ENCODE results near the gene SNX18.

Gene SNX18

DNA sequence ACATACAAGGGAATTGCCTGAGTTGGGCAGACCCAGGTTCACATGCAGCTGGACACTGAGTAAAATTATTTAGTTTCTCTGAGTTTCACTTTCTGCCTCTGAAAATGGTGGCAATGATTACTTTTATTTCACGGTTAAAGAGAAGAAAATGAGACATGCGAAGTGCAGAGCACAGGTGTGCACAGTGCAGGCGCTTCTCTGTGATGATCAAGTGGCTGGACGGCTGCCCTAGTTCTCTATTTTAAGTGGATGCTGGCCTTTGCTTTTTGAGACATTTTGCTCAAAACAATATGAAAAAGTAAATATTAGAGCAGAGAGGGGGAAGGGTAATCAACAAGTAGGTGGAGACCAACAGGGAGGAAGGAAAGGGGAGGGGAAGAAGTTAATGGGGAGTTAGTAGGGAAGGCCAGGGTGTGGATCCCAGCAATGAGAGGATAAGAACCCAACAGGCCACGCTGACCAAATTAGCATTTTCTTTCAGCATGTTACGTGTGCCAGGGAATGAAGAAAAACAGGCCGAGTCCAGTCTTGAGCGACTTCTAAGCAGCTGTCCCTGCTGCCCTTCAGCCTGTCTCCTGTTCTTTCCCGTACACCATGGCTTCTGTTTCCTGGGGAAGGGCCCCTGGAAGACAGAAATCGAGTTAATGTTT is 16.1 kb downstream of the SNX18 start:
- TF ChIP-seq TEAD4 (IDR thresholded peaks at IDR 0.05), result no peak
- no peak for TF ChIP-seq FOXM1 (IDR thresholded peaks at IDR 0.05; ENCODE audit: borderline replicate concordance, low read depth)
- TF ChIP-seq RAD21 (IDR thresholded peaks at IDR 0.05; ENCODE audit: low read depth), result no peak
- TF ChIP-seq CREB1 (IDR thresholded peaks at IDR 0.05; ENCODE audit: low read depth), result no peak
- no peak for TF ChIP-seq ZBTB7A (IDR thresholded peaks at IDR 0.05; ENCODE audit: low read depth)
- TF ChIP-seq YY1 (IDR thresholded peaks at IDR 0.05; ENCODE audit: low read depth), result no peak
- no peak for TF ChIP-seq EGR1 (IDR thresholded peaks at IDR 0.05)
- TF ChIP-seq, protein P1, sequence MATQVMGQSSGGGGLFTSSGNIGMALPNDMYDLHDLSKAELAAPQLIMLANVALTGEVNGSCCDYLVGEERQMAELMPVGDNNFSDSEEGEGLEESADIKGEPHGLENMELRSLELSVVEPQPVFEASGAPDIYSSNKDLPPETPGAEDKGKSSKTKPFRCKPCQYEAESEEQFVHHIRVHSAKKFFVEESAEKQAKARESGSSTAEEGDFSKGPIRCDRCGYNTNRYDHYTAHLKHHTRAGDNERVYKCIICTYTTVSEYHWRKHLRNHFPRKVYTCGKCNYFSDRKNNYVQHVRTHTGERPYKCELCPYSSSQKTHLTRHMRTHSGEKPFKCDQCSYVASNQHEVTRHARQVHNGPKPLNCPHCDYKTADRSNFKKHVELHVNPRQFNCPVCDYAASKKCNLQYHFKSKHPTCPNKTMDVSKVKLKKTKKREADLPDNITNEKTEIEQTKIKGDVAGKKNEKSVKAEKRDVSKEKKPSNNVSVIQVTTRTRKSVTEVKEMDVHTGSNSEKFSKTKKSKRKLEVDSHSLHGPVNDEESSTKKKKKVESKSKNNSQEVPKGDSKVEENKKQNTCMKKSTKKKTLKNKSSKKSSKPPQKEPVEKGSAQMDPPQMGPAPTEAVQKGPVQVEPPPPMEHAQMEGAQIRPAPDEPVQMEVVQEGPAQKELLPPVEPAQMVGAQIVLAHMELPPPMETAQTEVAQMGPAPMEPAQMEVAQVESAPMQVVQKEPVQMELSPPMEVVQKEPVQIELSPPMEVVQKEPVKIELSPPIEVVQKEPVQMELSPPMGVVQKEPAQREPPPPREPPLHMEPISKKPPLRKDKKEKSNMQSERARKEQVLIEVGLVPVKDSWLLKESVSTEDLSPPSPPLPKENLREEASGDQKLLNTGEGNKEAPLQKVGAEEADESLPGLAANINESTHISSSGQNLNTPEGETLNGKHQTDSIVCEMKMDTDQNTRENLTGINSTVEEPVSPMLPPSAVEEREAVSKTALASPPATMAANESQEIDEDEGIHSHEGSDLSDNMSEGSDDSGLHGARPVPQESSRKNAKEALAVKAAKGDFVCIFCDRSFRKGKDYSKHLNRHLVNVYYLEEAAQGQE (IDR thresholded peaks at IDR 0.05; ENCODE audit: low read depth), result no peak
- TF ChIP-seq, protein P2, sequence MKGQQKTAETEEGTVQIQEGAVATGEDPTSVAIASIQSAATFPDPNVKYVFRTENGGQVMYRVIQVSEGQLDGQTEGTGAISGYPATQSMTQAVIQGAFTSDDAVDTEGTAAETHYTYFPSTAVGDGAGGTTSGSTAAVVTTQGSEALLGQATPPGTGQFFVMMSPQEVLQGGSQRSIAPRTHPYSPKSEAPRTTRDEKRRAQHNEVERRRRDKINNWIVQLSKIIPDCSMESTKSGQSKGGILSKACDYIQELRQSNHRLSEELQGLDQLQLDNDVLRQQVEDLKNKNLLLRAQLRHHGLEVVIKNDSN (IDR thresholded peaks at IDR 0.05), result no peak

DNA sequence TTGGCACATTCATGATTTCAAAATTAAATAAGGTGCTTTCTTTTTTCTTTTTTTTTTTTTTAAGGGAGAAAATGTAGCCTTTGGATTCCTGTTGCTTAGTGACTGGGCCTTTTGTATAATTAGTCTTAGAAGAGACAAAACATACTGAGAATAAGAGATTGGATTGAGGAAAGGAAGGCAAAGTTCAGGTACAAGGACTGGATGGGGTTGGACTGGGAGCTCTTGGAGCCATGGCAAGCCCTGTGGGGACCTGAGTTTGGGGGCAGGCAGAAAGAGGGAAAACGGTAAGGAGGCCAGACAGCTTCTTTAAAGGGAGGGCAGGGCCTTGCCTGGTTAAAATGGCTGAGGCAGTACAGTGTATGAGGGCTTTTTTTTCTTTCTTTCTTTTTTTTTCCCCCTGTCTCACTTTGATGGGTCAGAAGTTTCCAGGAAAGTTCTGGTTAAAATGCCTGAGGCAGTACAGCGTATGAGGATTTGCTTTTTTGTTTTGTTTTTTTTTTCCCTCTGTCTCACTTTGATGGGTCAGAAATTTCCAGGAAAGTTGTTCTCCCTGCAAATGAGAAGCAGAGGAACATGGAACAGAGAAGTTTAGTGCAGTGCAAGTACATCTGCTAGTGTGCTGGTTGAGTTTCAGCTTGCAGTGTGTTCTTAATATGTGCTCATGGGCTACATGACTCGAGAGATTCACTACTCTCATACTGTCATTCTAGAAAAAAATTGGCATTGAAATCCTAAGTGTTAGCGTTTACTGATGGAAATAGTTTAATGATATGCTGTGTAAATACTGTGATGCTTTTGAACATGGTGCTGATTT is 16.8 kb downstream of the SNX18 start:
- TF ChIP-seq, protein P3, sequence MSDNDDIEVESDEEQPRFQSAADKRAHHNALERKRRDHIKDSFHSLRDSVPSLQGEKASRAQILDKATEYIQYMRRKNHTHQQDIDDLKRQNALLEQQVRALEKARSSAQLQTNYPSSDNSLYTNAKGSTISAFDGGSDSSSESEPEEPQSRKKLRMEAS (IDR thresholded peaks at IDR 0.05), result no peak
- TF ChIP-seq TEAD4 (IDR thresholded peaks at IDR 0.05), result no peak
- no peak for TF ChIP-seq CREB1 (IDR thresholded peaks at IDR 0.05; ENCODE audit: low read depth)
- TF ChIP-seq TAF1 (IDR thresholded peaks at IDR 0.05; ENCODE audit: low read depth), result no peak
- TF ChIP-seq, protein P2 (IDR thresholded peaks at IDR 0.05), result no peak
- TF ChIP-seq FOXM1 (IDR thresholded peaks at IDR 0.05; ENCODE audit: borderline replicate concordance, low read depth), result no peak
- no peak for TF ChIP-seq TCF12 (IDR thresholded peaks at IDR 0.05; ENCODE audit: low read depth)
- no peak for TF ChIP-seq YY1 (IDR thresholded peaks at IDR 0.05; ENCODE audit: low read depth)
- TF ChIP-seq EGR1 (IDR thresholded peaks at IDR 0.05), result no peak
- no peak for TF ChIP-seq ZBTB7A (IDR thresholded peaks at IDR 0.05; ENCODE audit: low read depth)
- TF ChIP-seq EP300 (IDR thresholded peaks at IDR 0.05; ENCODE audit: borderline replicate concordance), result no peak
- no peak for TF ChIP-seq CEBPB (IDR thresholded peaks at IDR 0.05)
- TF ChIP-seq, protein P1 (IDR thresholded peaks at IDR 0.05; ENCODE audit: low read depth), result no peak
- no peak for TF ChIP-seq RAD21 (IDR thresholded peaks at IDR 0.05; ENCODE audit: low read depth)
- no peak for TF ChIP-seq NFIC (IDR thresholded peaks at IDR 0.05)

DNA sequence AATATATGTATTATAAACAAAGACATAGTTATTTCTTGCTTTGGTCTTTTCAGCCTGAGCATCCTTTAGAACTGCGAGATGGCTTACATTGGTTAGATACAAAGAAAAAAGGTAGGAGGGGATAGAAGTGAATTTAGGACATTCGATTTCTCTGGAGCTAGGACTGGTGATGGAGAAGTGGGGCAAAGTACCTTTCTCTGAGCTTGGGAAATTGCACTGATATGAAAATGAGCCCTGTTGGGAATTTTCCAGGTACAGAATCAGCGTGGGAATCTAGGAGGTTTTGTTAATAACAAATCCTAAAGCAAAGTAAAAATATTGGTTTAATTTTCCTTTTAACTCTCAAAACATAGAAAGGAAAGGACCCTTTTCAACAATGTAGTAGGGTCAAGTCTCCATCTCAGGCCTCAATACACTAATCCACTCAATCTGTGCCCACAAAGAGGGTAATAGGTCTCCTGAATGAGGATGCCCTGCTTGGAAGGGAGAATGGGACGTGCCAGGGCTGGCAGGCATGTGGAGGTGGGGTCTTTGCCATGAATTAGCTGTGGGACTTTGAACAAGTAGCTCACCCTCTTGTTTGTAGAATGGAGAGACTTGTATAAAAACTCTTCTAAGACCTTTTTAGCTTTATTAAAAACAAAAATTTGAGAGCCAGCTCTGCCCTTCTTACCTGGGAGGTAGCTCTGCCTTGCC is 17.7 kb downstream of the SNX18 start:
- TF ChIP-seq CEBPB (IDR thresholded peaks at IDR 0.05), result no peak
- no peak for TF ChIP-seq FOXM1 (IDR thresholded peaks at IDR 0.05; ENCODE audit: borderline replicate concordance, low read depth)
- no peak for TF ChIP-seq NFIC (IDR thresholded peaks at IDR 0.05)

DNA sequence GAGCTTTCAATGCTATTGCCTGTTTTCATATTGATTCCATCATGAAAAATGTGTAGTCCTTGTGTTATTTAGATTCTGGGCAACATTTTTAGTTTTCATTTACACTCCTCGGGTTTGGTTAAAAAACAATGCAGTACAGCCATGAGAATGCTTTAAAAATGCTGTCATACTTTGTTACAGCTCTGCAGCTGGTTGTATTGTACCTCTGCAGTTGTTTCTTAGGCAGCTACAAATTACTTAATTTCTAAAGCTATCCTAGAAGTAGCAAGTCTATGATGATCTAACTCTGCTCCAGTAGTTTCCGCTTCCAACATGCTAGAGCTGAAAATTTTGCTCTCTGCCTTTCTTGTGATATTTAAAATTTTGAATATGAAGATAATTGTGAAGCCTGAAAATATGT is 20.2 kb downstream of the SNX18 start:
- no peak for TF ChIP-seq NFIC (IDR thresholded peaks at IDR 0.05)
- TF ChIP-seq TCF12 (IDR thresholded peaks at IDR 0.05; ENCODE audit: low read depth), result no peak
- TF ChIP-seq TEAD4 (IDR thresholded peaks at IDR 0.05), result no peak
- no peak for TF ChIP-seq EP300 (IDR thresholded peaks at IDR 0.05; ENCODE audit: borderline replicate concordance)
- TF ChIP-seq CEBPB (IDR thresholded peaks at IDR 0.05), result no peak
- TF ChIP-seq FOXM1 (IDR thresholded peaks at IDR 0.05; ENCODE audit: borderline replicate concordance, low read depth), result no peak
- TF ChIP-seq, protein P2 (IDR thresholded peaks at IDR 0.05), result no peak
- no peak for TF ChIP-seq EGR1 (IDR thresholded peaks at IDR 0.05)
- TF ChIP-seq TAF1 (IDR thresholded peaks at IDR 0.05; ENCODE audit: low read depth), result no peak
- no peak for TF ChIP-seq CREB1 (IDR thresholded peaks at IDR 0.05; ENCODE audit: low read depth)
- TF ChIP-seq ZBTB7A (IDR thresholded peaks at IDR 0.05; ENCODE audit: low read depth), result no peak
- no peak for TF ChIP-seq RAD21 (IDR thresholded peaks at IDR 0.05; ENCODE audit: low read depth)
- TF ChIP-seq YY1 (IDR thresholded peaks at IDR 0.05; ENCODE audit: low read depth), result no peak
- TF ChIP-seq, protein P1 (IDR thresholded peaks at IDR 0.05; ENCODE audit: low read depth), result no peak
- TF ChIP-seq, protein P3 (IDR thresholded peaks at IDR 0.05), result no peak

Data from Ishikawa (cell line).